ENCODE data around the gene REPS2. TPM values are rescaled to one million over a fixed set of nuclear protein-coding genes. Genes with fewer than 3 reads are reported as not detected.
"Not testable (repeated sequence)": the region's sequence is repeated elsewhere in the genome, so short reads cannot be mapped to it uniquely, and the experiment has no call there.

The REPS2 gene
- total RNA-seq, 1 donor from 2014 or later: not detected

GRCh38 chrX:16963216-16963615 lies 16.8 kb downstream of the REPS2 start:
- intact Hi-C loops (cut with micrococcal nuclease): no loop called here

GRCh38 chrX:16964976-16965375 lies 18.5 kb downstream of the REPS2 start:
- intact Hi-C loops (cut with micrococcal nuclease): not testable (repeated sequence)

- intact Hi-C loops (cut with micrococcal nuclease): no loop called here
Measured at GRCh38 chrX:16966752-16967448, 20.4 kb downstream of the REPS2 start.

- intact Hi-C loops (cut with micrococcal nuclease): not testable (repeated sequence)
Measured at GRCh38 chrX:16968753-16969152, 22.3 kb downstream of the REPS2 start.

GRCh38 chrX:16970977-16971376 lies 24.5 kb downstream of the REPS2 start:
- intact Hi-C loops (cut with micrococcal nuclease): no loop called here

- intact Hi-C loops (cut with micrococcal nuclease): no loop called here
Measured at GRCh38 chrX:16971694-16972093, 25.2 kb downstream of the REPS2 start.

- intact Hi-C loops (cut with micrococcal nuclease): no loop called here
Measured at GRCh38 chrX:16975233-16975632, 28.8 kb downstream of the REPS2 start.

- intact Hi-C loops (cut with micrococcal nuclease): no loop called here
Measured at GRCh38 chrX:16977771-16978170, 31.3 kb downstream of the REPS2 start.

GRCh38 chrX:16978193-16978984 lies 31.9 kb downstream of the REPS2 start:
- intact Hi-C loops (cut with micrococcal nuclease): no loop called here

GRCh38 chrX:16979226-16979625 lies 32.8 kb downstream of the REPS2 start:
- intact Hi-C loops (cut with micrococcal nuclease): no loop called here

GRCh38 chrX:16981209-16981608 lies 34.8 kb downstream of the REPS2 start:
- intact Hi-C loops (cut with micrococcal nuclease): no loop called here

- intact Hi-C loops (cut with micrococcal nuclease): no loop called here
Measured at GRCh38 chrX:16981980-16982379, 35.5 kb downstream of the REPS2 start.

GRCh38 chrX:16983051-16983450 lies 36.6 kb downstream of the REPS2 start:
- intact Hi-C loops (cut with micrococcal nuclease): no loop called here

GRCh38 chrX:16985286-16985685 lies 38.8 kb downstream of the REPS2 start:
- intact Hi-C loops (cut with micrococcal nuclease): no loop called here

- intact Hi-C loops (cut with micrococcal nuclease): no loop called here
Measured at GRCh38 chrX:16986169-16986568, 39.7 kb downstream of the REPS2 start.

- intact Hi-C loops (cut with micrococcal nuclease): no loop called here
Measured at GRCh38 chrX:16989750-16990149, 43.3 kb downstream of the REPS2 start.

GRCh38 chrX:16990839-16991238 lies 44.4 kb downstream of the REPS2 start:
- intact Hi-C loops (cut with micrococcal nuclease): no loop called here

- intact Hi-C loops (cut with micrococcal nuclease): no loop called here
Measured at GRCh38 chrX:16992445-16992844, 46.0 kb downstream of the REPS2 start.

- intact Hi-C loops (cut with micrococcal nuclease): no loop called here
Measured at GRCh38 chrX:16992951-16993350, 46.5 kb downstream of the REPS2 start.

- intact Hi-C loops (cut with micrococcal nuclease): no loop called here
Measured at GRCh38 chrX:16993791-16994318, 47.4 kb downstream of the REPS2 start.

- intact Hi-C loops (cut with micrococcal nuclease): no loop called here
Measured at GRCh38 chrX:16994736-16995135, 48.3 kb downstream of the REPS2 start.

- intact Hi-C loops (cut with micrococcal nuclease): no loop called here
Measured at GRCh38 chrX:16997313-16997712, 50.9 kb downstream of the REPS2 start.

GRCh38 chrX:16999275-16999674 lies 52.8 kb downstream of the REPS2 start:
- intact Hi-C loops (cut with micrococcal nuclease): no loop called here
